ENCODE results near the gene OARD1. TPM values are rescaled to one million over a fixed set of nuclear protein-coding genes. Genes with fewer than 3 reads are reported as not detected.

Gene OARD1
- polyA plus RNA-seq, 1 of the 3 experiments (the other 2 are of a cell fraction) = 5.6 TPM

DNA sequence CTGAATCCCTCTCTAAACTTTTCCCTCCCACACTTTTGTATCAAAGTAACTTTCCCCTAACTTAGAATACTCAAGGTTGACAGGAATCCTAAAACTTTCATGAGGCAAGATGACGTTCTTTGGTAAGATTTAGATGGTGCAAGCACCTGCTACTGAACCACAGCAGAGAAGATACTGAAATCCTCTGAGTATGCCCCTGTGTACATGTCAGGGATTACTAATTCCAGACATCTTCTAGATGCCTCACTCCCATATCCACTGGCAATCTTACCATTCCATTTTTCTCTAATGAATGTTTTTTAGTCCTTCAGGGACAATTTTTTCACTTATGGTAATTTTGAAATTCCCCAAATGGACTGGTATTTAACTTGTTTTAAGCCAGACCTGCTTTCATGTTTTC, 10.1 kb downstream of the OARD1 start:
- no peaks in the 10 kb centered on the region; the same call in 1 of the 2 replicates for H3K79me2 ChIP-seq (ENCODE audit: insufficient read depth)
- no peak overlapping the region for H3K4me2 ChIP-seq
- no peaks in the 10 kb centered on the region for H3K9me3 ChIP-seq
- H4K20me1 ChIP-seq (ENCODE audit: insufficient read depth) = no peaks in the 10 kb centered on the region
- H3F3A ChIP-seq (replicated peaks; ENCODE audit: insufficient read depth) = no peaks in the 10 kb centered on the region
- no peaks in the 10 kb centered on the region; a peak in 1 of 4 replicates for H3K4me1 ChIP-seq (ENCODE audit: control insufficient read depth in 1 of 2, insufficient read depth in 2 of 2, low read depth in 1 of 2, low read length in 1 of 2)
- no peak overlapping the region for H3K9ac ChIP-seq
- TF ChIP-seq RXRA (IDR thresholded peaks at IDR 0.05; ENCODE audit: borderline replicate concordance, low read depth) (no peak), FOSL2 (IDR thresholded peaks at IDR 0.05; ENCODE audit: borderline replicate concordance, low read depth) (no peak), NRF1 (IDR thresholded peaks at IDR 0.05; ENCODE audit: low read depth, low read length) (no peak), SIN3A (IDR thresholded peaks at IDR 0.05; ENCODE audit: borderline replicate concordance, low read depth, low read length) (no peak), MXI1 (IDR thresholded peaks at IDR 0.05; ENCODE audit: low read depth, low read length) (no peak), TEAD4 (IDR thresholded peaks at IDR 0.05; ENCODE audit: borderline replicate concordance, insufficient read depth) (no peak)
- POLR2A ChIA-PET = interaction anchor here (1.0 kb wide), 1 partner anchor 9 kb away, joined by 3 read pairs; no protein-coding TSS in a partner anchor
- peaks cover 24 to 27% of the 10 kb centered on the region in 2 experiments for H3K36me3 ChIP-seq (replicated peaks in 1 of 2; ENCODE audit: control insufficient read depth in 1 of 2, insufficient read depth in 2 of 2, low read length in 1 of 2)
- WGBS (ENCODE audit: low lambda C conversion rate) = 95% methylated on average over 1 of the region's 1 CpG
- H2AFZ ChIP-seq (ENCODE audit: low read depth) = no peak overlapping the region
- CTCF ChIA-PET = interaction anchor here (1.0 to 1.3 kb wide), 2 partner anchors 40 to 1081 kb away, joined by 3 to 5 read pairs; no protein-coding TSS in a partner anchor
- H3K4me3 ChIP-seq (ENCODE audit: low read depth in 2 of 2, low read length in 1 of 2) = no peak overlapping the region
- DNase-seq = no peak
- no peaks in the 10 kb centered on the region for H3K27me3 ChIP-seq (ENCODE audit: insufficient read depth)
- no peaks in the 10 kb centered on the region for H3K9me2 ChIP-seq
- no peak overlapping the region for H3K27ac ChIP-seq (ENCODE audit: low read depth in 2 of 2, low read length in 1 of 2)

DNA sequence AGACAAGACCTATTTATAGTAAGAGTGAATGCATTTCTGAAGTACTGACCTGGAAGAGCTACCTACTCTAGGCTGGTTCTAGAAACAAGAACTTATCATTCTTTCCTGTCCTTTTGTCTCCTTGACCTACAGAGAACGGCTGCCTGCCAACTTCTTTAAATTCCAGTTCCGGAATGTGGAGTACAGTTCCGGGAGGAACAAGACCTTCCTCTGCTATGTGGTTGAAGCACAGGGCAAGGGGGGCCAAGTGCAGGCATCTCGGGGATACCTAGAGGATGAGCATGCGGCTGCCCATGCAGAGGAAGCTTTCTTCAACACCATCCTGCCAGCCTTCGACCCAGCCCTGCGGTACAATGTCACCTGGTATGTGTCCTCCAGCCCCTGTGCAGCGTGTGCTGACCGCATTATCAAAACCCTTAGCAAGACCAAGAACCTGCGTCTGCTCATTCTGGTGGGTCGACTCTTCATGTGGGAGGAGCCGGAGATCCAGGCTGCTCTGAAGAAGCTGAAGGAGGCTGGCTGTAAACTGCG, 10.9 kb downstream of the OARD1 start:
- H3K27me3 ChIP-seq (ENCODE audit: insufficient read depth) = no peaks in the 10 kb centered on the region
- ChIA-PET POLR2A (interaction anchor here (1.0 kb wide), 1 partner anchor 9 kb away, joined by 3 read pairs; no protein-coding TSS in a partner anchor), CTCF (no interaction called here)
- DNase-seq = no peak
- no peaks in the 10 kb centered on the region for H4K20me1 ChIP-seq (ENCODE audit: insufficient read depth)
- no peak for TF ChIP-seq TCF12 (IDR thresholded peaks at IDR 0.05)
- TF ChIP-seq NRF1 (IDR thresholded peaks at IDR 0.05; ENCODE audit: low read depth, low read length) = no peak
- TF ChIP-seq TAF1 (IDR thresholded peaks at IDR 0.05; ENCODE audit: borderline replicate concordance, low read depth, low read length) = no peak
- no peak for TF ChIP-seq CHD2 (IDR thresholded peaks at IDR 0.05; ENCODE audit: low read length, partially characterized antibody)
- TF ChIP-seq RCOR1 (IDR thresholded peaks at IDR 0.05; ENCODE audit: low read length) = no peak
- TF ChIP-seq TEAD4 (IDR thresholded peaks at IDR 0.05; ENCODE audit: borderline replicate concordance, insufficient read depth) = no peak
- TF ChIP-seq NFIC (IDR thresholded peaks at IDR 0.05; ENCODE audit: borderline replicate concordance) = no peak
- H3F3A ChIP-seq (replicated peaks; ENCODE audit: insufficient read depth) = no peaks in the 10 kb centered on the region
- H3K4me2 ChIP-seq = no peak overlapping the region
- 96% methylated on average over 9 of the region's 13 CpGs for WGBS (ENCODE audit: low lambda C conversion rate)
- no peak overlapping the region for H3K9ac ChIP-seq
- no peaks in the 10 kb centered on the region; the same call in 1 of the 2 replicates for H3K79me2 ChIP-seq (ENCODE audit: insufficient read depth)
- H3K36me3 ChIP-seq (replicated peaks in 1 of 2; ENCODE audit: control insufficient read depth in 1 of 2, insufficient read depth in 2 of 2, low read length in 1 of 2) = peaks cover 21 to 27% of the 10 kb centered on the region in 2 experiments
- no peak overlapping the region for H3K27ac ChIP-seq (ENCODE audit: low read depth in 2 of 2, low read length in 1 of 2)
- H3K4me3 ChIP-seq (ENCODE audit: low read depth in 2 of 2, low read length in 1 of 2) = no peak overlapping the region
- H3K9me2 ChIP-seq = no peaks in the 10 kb centered on the region
- no peaks in the 10 kb centered on the region for H3K9me3 ChIP-seq
- H2AFZ ChIP-seq (ENCODE audit: low read depth) = no peak overlapping the region
- no peaks in the 10 kb centered on the region; a peak in 1 of 4 replicates for H3K4me1 ChIP-seq (ENCODE audit: control insufficient read depth in 1 of 2, insufficient read depth in 2 of 2, low read depth in 1 of 2, low read length in 1 of 2)

- Histone ChIP-seq H3K4me3 (ENCODE audit: low read depth in 2 of 2, low read length in 1 of 2) (no peak overlapping the region), H3K4me2 (no peak overlapping the region), H3K4me1 (ENCODE audit: control insufficient read depth in 1 of 2, insufficient read depth in 2 of 2, low read depth in 1 of 2, low read length in 1 of 2) (no peaks in the 10 kb centered on the region; a peak in 1 of 4 replicates), H3F3A (replicated peaks; ENCODE audit: insufficient read depth) (no peaks in the 10 kb centered on the region), H3K79me2 (ENCODE audit: insufficient read depth) (no peaks in the 10 kb centered on the region), H3K9me3 (no peaks in the 10 kb centered on the region), H3K9ac (no peak overlapping the region), H3K27ac (ENCODE audit: low read depth in 2 of 2, low read length in 1 of 2) (no peak overlapping the region), H3K9me2 (no peaks in the 10 kb centered on the region), H2AFZ (ENCODE audit: low read depth) (no peak overlapping the region), H3K27me3 (ENCODE audit: insufficient read depth) (no peaks in the 10 kb centered on the region), H4K20me1 (ENCODE audit: insufficient read depth) (no peaks in the 10 kb centered on the region), H3K36me3 (replicated peaks in 1 of 2; ENCODE audit: control insufficient read depth in 1 of 2, insufficient read depth in 2 of 2, low read length in 1 of 2) (peaks cover 5 to 15% of the 10 kb centered on the region in 2 experiments)
- CTCF ChIA-PET = interaction anchor here (0.9 kb wide), 1 partner anchor 31 kb away, joined by 3 read pairs; no protein-coding TSS in a partner anchor
- WGBS (ENCODE audit: low lambda C conversion rate) = 89% methylated on average over 1 of the region's 1 CpG
- POLR2A ChIA-PET = no interaction called here
- no peak for DNase-seq
- TF ChIP-seq TEAD4 (IDR thresholded peaks at IDR 0.05; ENCODE audit: borderline replicate concordance, insufficient read depth) (no peak), RXRA (IDR thresholded peaks at IDR 0.05; ENCODE audit: borderline replicate concordance, low read depth) (no peak), NRF1 (IDR thresholded peaks at IDR 0.05; ENCODE audit: low read depth, low read length) (no peak), TCF12 (IDR thresholded peaks at IDR 0.05) (no peak), JUND (IDR thresholded peaks at IDR 0.05) (no peak), EP300 (IDR thresholded peaks at IDR 0.05; ENCODE audit: borderline replicate concordance in 1 of 2, low read depth in 1 of 2, low read length in 1 of 2) (no peak), MXI1 (IDR thresholded peaks at IDR 0.05; ENCODE audit: low read depth, low read length) (no peak), FOXM1 (IDR thresholded peaks at IDR 0.05; ENCODE audit: low read depth) (no peak), RCOR1 (IDR thresholded peaks at IDR 0.05; ENCODE audit: low read length) (no peak)
- TF ChIP-seq, protein P1, sequence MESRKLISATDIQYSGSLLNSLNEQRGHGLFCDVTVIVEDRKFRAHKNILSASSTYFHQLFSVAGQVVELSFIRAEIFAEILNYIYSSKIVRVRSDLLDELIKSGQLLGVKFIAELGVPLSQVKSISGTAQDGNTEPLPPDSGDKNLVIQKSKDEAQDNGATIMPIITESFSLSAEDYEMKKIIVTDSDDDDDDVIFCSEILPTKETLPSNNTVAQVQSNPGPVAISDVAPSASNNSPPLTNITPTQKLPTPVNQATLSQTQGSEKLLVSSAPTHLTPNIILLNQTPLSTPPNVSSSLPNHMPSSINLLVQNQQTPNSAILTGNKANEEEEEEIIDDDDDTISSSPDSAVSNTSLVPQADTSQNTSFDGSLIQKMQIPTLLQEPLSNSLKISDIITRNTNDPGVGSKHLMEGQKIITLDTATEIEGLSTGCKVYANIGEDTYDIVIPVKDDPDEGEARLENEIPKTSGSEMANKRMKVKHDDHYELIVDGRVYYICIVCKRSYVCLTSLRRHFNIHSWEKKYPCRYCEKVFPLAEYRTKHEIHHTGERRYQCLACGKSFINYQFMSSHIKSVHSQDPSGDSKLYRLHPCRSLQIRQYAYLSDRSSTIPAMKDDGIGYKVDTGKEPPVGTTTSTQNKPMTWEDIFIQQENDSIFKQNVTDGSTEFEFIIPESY (IDR thresholded peaks at IDR 0.05; ENCODE audit: borderline replicate concordance, low read depth) = no peak
These were observed 12.6 kb downstream of the OARD1 start for GRCh38 chr6:41059556-41059955.
